Endothelial cell of umbilical vein (primary cell): ENCODE measurements around the gene TBC1D24.

ENCODE experiments used
- EZH2 ChIP-seq: IDR thresholded peaks from 2 replicates; pipeline ENCODE4 v1.6.1; 2012; ENCODE audit warnings: borderline replicate concordance, low read depth, mild to moderate bottlenecking, moderate library complexity, low read length, inconsistent platforms; ENCODE audit not compliant: severe bottlenecking
- FOS ChIP-seq: IDR thresholded peaks from 2 replicates; pipeline ENCODE4 v1.6.1; 2011; ENCODE audit warnings: mild to moderate bottlenecking, low read length, moderate library complexity, borderline replicate concordance; ENCODE audit not compliant: insufficient read depth
- POLR2A ChIP-seq: IDR thresholded peaks from 2 replicates; pipeline ENCODE4 v1.6.1; 2012; ENCODE audit warnings: low read depth, mild to moderate bottlenecking, control low read depth, low read length
- TF ChIP-seq, protein P1 (sequence below), 2 donors: IDR thresholded peaks; 1 replicate in 1 of 2; 2 replicates in 1 of 2; pipeline ENCODE4 v1.5.1; 2011; ENCODE audit warnings: low read length in 2 of 2, mild to moderate bottlenecking in 2 of 2, moderate library complexity in 2 of 2, control low read depth in 1 of 2, inconsistent platforms in 1 of 2, low read depth in 1 of 2; ENCODE audit not compliant: insufficient read depth in 1 of 2; ENCODE audit errors: extremely low read depth in 1 of 2

- TF ChIP-seq FOS (no peak), EZH2 (no peak), POLR2A (no peak)
- TF ChIP-seq, protein P1, sequence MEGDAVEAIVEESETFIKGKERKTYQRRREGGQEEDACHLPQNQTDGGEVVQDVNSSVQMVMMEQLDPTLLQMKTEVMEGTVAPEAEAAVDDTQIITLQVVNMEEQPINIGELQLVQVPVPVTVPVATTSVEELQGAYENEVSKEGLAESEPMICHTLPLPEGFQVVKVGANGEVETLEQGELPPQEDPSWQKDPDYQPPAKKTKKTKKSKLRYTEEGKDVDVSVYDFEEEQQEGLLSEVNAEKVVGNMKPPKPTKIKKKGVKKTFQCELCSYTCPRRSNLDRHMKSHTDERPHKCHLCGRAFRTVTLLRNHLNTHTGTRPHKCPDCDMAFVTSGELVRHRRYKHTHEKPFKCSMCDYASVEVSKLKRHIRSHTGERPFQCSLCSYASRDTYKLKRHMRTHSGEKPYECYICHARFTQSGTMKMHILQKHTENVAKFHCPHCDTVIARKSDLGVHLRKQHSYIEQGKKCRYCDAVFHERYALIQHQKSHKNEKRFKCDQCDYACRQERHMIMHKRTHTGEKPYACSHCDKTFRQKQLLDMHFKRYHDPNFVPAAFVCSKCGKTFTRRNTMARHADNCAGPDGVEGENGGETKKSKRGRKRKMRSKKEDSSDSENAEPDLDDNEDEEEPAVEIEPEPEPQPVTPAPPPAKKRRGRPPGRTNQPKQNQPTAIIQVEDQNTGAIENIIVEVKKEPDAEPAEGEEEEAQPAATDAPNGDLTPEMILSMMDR (IDR thresholded peaks at IDR 0.05; ENCODE audit: extremely low read depth in 1 of 2, insufficient read depth in 1 of 2, low read depth in 1 of 2, low read length in 2 of 2), result no peak
Observed at GRCh38 chr16:2535625-2536013, 60.7 kb downstream of the TBC1D24 start.
